Islet of Langerhans (tissue), 1 donor: ENCODE data around the gene RTKN.

Experiments used
- FAIRE-seq: peaks from one replicate; lab custom pipeline; 2011; peaks lifted over from hg19 to GRCh38; lab: Jason Lieb, UNC

Gene RTKN

DNA sequence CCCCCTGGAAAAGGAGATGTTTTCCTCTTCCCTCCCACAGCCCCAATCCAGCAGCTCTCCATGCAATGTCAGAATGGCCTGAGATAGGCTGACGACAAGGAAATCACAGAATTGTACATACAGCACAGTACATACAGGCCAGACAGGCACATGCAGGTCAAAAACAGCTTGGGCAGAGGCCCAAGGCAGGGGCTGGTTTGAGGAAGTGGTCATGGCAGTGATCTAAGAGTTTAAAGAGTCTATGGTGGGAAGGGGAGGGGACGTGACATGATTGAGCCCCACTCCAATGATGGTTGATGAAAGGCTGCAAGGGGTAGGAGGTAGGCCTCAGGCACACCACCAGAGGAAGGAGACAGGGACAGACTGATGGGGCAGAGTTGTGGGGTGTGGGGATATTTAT is 65.9 kb downstream of the RTKN start:
- no peak for FAIRE-seq
